SU-DHL-6 (cell line): ENCODE measurements around the gene ENOX2.

Experiments
- EZH2phosphoT487 ChIP-seq: fragments of 200-600 bp; sonication (generic), shearing (Covaris generic); conservative IDR thresholded peaks from 2 replicates; pipeline ENCODE4 v1.6.1; 2018; ENCODE audit warnings: mild to moderate bottlenecking, antibody characterized with exemption, low read length, moderate library complexity, mixed read lengths
- TF ChIP-seq, protein P1 (sequence below): fragments of 200-600 bp; sonication (generic); IDR thresholded peaks from one replicate; pipeline ENCODE4 v1.5.1; 2017; ENCODE audit warnings: antibody characterized with exemption, mild to moderate bottlenecking, low read length, moderate library complexity; ENCODE audit not compliant: insufficient read depth, poor library complexity, severe bottlenecking

DNA sequence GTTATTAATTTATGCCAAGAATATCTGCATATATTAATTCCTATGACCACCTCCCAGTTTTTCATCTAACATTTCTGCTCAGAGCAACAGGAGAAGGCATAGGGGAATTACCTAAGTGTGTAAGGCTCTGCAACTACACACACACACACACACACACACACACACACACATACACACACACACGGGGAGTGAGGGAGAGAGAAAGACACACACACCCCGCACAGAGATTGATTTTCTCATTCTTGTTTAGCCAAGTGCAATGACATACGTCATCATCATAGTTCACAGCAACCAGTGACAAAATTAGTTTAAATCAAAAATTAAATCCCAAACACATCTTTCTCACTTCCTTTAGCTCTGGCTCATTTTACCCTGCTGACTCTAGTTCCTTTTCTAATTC, 298.1 kb downstream of the ENOX2 start:
- TF ChIP-seq, protein P1, sequence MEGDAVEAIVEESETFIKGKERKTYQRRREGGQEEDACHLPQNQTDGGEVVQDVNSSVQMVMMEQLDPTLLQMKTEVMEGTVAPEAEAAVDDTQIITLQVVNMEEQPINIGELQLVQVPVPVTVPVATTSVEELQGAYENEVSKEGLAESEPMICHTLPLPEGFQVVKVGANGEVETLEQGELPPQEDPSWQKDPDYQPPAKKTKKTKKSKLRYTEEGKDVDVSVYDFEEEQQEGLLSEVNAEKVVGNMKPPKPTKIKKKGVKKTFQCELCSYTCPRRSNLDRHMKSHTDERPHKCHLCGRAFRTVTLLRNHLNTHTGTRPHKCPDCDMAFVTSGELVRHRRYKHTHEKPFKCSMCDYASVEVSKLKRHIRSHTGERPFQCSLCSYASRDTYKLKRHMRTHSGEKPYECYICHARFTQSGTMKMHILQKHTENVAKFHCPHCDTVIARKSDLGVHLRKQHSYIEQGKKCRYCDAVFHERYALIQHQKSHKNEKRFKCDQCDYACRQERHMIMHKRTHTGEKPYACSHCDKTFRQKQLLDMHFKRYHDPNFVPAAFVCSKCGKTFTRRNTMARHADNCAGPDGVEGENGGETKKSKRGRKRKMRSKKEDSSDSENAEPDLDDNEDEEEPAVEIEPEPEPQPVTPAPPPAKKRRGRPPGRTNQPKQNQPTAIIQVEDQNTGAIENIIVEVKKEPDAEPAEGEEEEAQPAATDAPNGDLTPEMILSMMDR, result no peak
- no peak for TF ChIP-seq EZH2phosphoT487
